Measurements from ENCODE around the gene RND3.

RND3 gene

DNA sequence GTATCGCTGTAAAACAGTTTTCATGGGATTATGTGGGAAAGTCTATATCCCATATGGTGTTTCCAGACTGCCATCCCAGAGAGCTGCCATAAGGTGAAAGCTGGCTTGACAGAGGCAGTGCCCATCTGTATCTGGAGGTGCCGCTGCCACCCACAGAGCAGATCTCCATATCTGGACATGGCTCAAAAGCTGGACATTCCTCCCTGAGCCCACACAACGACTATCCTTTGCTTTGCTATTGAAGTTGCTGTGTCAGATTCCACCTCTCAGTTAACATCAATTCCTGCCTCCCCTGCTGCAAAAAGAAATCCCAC lies 55.2 kb downstream of the RND3 start:
- DNase-seq: no peak

DNA sequence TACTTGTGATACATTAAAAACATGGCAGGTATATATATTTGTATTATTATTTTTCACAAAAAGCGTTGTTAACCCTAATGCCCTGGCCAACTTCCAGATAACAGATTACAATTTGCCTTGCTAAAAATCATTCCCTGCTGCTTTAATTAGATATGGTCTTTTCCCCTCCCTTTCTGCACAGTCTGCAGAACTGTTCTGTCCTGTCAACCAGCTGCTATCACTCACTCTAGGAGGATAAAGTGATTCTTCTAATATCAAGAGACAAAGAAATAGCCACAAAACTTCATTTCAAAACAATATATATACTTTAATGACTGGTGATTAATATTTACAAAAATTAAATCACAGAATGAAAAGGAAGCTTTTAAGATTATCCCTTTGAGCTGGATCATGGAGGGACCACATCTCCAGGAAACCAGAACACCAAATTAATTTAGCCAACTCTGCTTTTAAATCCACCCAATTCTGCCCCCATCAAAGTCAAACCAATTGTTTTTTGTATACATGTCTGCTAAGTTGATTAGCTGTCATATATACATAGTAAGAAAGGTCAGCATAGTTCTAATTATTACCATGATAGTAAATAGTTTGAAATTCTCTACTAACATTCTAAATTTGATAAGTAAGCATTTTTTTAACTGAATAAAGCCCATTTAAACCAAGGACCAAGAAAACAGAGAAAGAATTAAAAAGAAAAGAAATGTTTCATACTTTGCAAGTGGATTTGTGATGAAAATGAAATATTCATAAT lies 55.7 kb downstream of the RND3 start:
- DNase-seq: no peak

DNA sequence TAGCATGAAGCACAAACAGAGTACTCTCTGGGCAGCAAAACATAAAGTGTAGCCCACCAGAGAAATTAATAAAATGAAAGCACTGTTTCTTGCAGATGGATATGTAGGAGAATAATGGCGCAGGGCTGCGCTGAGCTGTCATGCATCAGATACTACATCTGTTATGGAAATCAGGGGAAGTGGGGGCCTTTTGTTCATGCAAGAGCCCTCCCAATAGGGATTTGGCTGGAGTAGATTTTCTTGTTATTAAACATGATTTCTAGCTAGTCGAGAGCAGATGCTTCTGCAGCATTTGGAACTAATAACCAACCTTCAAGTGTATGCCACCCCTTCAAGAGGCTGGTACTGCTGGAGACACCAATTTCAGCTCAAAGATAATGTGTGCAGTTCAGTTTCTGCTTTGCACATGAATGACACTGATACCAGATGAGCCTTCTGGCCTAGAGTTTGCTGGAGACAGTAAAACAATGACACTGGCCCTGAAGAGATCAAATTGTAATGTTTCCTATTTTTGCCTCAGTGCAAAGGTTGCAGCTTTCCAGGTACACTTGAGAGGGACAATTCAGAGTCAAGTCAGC lies 58.0 kb downstream of the RND3 start:
- no peak for DNase-seq

DNA sequence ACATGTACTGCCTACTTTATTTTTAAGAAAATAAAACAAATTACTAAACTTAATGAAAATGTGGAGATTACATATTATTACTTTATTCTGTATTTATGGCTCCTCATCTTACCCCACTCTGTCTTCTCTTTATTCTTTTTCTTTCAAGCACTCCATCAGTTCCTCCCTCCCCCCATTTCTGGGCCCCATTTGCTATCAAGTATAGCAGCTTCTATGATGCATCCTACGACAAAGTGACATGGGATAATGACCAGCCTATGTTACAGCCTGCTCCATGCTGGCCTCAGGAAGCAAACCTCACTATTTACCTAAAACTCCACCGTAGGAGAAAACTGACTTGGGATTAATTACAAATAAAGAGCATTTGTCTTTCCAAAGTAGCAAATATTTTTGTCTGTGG lies 58.8 kb downstream of the RND3 start:
- no peak for DNase-seq

DNA sequence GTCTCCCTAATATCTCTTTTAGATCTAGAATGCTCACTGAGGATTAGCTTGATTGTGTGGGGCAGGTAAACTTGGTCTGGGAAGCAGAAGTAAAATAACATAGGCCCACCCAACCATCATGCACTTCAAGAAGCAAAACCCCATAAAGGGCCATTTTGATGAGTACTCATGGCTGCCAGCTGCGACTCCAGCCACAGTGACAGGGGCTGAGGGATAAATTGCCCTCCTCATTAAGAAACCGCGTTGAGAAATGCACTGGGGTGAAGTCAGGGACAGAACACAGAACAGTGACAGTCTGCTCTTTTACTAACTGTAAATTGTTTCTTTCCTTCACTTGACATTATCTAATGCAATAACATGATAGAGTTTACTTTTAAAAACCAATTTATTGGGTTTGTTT lies 60.2 kb downstream of the RND3 start:
- DNase-seq: no peak

DNA sequence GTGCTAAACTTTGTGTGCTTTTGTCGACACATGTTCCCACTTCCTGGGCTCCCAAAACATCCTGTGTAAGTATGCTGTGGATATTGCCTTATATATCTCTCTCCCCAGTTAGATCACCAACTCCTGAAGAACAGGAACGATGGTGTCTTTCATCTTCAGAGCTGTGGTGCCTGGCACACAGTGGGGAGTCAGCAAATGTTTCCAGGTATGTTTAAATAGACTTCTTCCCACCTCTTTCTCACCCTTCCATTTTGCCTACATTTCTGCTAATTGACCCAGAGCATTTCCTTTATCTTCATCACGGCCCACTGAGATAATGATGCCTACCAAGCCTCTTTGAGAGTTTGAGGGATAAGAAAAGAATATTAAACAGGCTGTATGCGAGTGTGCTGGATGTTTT lies 60.7 kb downstream of the RND3 start:
- peak; percentile 30 for DNase-seq

DNA sequence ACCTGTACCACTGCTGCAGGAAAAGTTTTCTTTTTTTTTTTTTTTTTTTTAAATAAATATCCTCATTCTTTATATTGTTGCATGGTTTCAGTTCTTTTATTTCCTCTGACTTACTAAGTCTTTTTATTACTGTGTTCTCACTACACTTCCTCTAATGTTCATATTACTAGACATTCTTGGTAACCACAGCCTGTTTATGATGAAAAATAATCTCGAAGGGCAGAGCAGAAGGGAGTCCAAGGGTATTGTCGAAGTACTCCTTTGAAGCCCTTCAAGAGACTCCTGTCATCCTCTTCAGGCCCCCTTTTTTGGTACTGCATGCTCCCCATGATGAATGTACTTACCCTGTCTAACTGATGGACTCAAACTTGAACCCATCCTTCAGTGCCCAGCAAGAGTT lies 61.2 kb downstream of the RND3 start:
- no peak for DNase-seq

DNA sequence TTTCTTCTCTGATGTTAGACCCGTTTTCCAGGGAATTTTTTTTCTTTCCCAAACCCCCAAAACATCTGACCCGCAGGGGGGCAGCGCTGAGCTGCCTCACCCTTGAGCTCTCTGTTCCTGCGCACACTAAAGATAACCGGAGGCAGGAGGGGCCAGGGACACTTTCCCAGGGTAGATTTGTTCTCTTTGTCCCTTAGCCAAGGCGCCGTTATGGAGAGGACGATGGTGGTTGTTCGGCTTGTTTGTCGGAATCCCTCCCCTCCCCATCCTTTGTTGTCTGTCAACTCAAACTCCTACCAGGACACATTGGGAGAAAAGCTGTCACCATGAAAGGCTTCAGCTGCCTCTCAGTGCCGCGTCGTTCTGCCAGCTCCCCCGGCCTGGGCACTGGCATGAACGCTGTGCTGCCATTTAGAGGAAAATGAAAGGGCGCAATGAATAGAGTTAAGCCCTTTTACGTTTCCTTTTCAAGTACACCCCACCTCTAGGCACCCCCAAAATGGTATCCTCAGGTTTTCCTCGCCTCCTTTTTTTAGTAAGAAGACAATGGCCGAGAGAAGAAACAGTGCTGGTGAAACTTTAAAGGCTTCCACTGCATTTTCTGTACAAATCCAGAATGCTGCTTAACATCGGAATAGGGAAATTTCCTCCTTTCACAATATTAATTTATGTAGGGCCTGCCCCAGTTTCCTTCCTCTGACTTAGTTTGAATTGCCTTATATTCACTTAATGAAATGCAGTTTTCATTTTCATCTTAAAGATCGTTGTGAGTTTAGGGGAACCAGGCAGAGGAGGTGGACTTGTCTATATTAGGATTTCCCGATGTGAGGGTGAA lies 62.1 kb downstream of the RND3 start:
- no peak for DNase-seq

DNA sequence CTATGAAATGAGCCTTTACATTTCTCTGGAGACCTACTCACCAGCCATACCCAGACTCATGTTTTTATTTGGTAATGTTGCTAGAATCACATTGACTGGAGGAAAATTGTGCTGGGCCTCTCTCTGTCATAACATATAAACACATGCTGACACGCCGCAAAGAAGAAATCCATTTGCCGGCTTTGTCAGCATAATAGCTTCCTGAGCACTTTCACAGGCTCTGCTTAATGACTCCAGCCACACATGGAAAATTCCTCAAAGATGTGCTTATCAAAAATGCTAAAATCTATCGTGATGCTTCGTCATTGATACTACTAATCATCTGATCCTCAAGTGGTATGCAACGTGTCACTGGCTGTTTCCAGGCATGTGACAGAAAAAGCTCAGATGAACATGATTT lies 63.1 kb downstream of the RND3 start:
- no peak for DNase-seq

DNA sequence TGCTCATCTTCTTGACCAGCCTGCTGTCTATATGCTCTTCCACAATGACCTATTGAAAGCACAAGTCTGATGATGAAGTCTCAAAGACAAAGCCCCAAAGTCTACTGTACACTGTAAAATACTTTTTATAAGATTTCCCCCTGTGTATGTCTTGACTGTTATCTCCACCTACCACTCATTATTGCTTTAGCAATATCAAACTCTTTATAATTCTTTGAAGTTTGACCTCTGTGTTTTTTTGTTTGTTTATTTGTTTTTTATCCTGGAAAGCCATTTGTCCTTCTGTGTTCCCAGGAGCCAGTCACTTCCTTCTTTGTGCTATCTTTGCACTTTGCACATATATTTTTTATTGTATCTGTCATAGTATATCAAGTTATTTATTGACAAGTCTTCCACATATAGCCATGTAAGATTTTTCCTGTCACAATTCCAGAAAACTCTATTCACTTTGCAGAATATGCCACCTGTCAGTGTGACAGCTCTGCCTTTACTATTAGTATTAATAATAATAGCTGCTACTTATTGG lies 66.3 kb downstream of the RND3 start:
- no peak for DNase-seq

DNA sequence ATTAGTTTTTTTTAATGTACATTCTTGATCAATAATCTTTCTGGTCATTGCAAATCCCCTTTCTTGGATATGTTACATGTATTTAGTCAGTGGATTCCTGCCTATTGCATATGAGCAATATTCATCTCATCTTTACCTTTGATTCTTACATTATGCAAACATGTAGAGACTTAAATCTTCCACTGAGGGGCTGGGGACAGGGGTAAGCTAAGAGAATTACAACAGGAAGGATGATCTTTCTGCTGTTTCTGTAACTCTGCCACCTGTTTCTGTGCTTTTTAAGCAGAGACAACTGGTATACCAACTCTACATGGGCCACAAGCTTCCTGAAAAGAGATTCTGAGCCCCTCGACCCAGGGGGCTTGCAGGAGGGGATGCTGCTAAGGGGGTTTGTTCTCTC lies 68.6 kb downstream of the RND3 start:
- no peak for DNase-seq
